HepG2 (cell line): ENCODE results near the gene FANCF. TPM values are rescaled to one million over a fixed set of nuclear protein-coding genes. Genes with fewer than 3 reads are reported as not detected.
A peak's percentile ranks its signal among the peaks of the same experiment; 100 is the strongest.

Source experiments
- ASH2L ChIP-seq: fragments of 300-600, 200-600 bp; sonication (generic); IDR thresholded peaks from 2 replicates; pipeline ENCODE4 v1.7.0; 2017; ENCODE audit warnings: low read depth, mild to moderate bottlenecking, moderate library complexity, mixed read lengths, low read length; ENCODE audit not compliant: insufficient read length
- REST ChIP-seq, 2 experiments: IDR thresholded peaks; 2 replicates each; pipeline ENCODE4 v1.6.1; 2011 to 2012; ENCODE audit warnings: low read length in 2 of 2, borderline replicate concordance in 1 of 2, low read depth in 1 of 2, mild to moderate bottlenecking in 1 of 2, moderate library complexity in 1 of 2
- TERF1 ChIP-seq: sonication (generic); formaldehyde crosslinking; IDR thresholded peaks from 2 replicates; pipeline ENCODE4 v1.8.0; 2022; ENCODE audit warnings: mild to moderate bottlenecking, missing genetic modification reagents, moderate library complexity
- ZBTB49 ChIP-seq: sonication (generic); formaldehyde crosslinking; IDR thresholded peaks from 2 replicates; pipeline ENCODE4 v1.4.0; 2020; ENCODE audit warnings: missing genetic modification reagents, borderline replicate concordance
- ZNF382 ChIP-seq: sonication (generic); formaldehyde crosslinking; IDR thresholded peaks from 2 replicates; pipeline ENCODE4 v1.5.0; 2020; ENCODE audit warnings: missing genetic modification reagents, mild to moderate bottlenecking, borderline replicate concordance
- ZNF383 ChIP-seq: sonication (generic); formaldehyde crosslinking; IDR thresholded peaks from 2 replicates; pipeline ENCODE4 v1.4.0; 2020; ENCODE audit warnings: missing genetic modification reagents, mild to moderate bottlenecking, borderline replicate concordance
- ZNF546 ChIP-seq: sonication (generic); formaldehyde crosslinking; conservative IDR thresholded peaks from 2 replicates; pipeline ENCODE4 v1.8.1; 2023; ENCODE audit warnings: mild to moderate bottlenecking, missing genetic modification reagents
- ZNF703 ChIP-seq: sonication (generic); formaldehyde crosslinking; IDR thresholded peaks from 2 replicates; pipeline ENCODE4 v1.5.1; 2020; ENCODE audit warnings: missing genetic modification reagents, mild to moderate bottlenecking, moderate library complexity, borderline replicate concordance
- ZNF816 ChIP-seq: sonication (generic); formaldehyde crosslinking; IDR thresholded peaks from 2 replicates; pipeline ENCODE4 v1.8.0; 2022; ENCODE audit warnings: missing genetic modification reagents, mild to moderate bottlenecking, borderline replicate concordance
- polyA plus RNA-seq, 8 experiments: library from polyadenylated mRNA; depleted of rRNA in 3 of 8; stranded (reverse) in 7 of 8; unstranded in 1 of 8; fragments of >200 nt; fragmentation: Illumina TruSeq in 4 of 8; extraction: Trizol in 4 of 8; gene quantifications; 2 replicates each; pipeline versions ENCODE4 v1.2.1 to v1.2.3, GENCODE V29; 2011 to 2016; ENCODE audit warnings: low read depth in 4 of 8, missing spikeins in 1 of 8, mixed read lengths in 1 of 8; ENCODE audit not compliant: insufficient read depth in 1 of 8
- total RNA-seq, 5 experiments: library from RNA; depleted of rRNA; stranded (reverse); fragments of >200 nt; fragmentation: Illumina TruSeq; extraction: Trizol; gene quantifications; 2 replicates each; pipeline ENCODE4 v1.2.3, GENCODE V29; 2016; ENCODE audit warnings: low read depth in 1 of 5
- TF ChIP-seq, protein P1 (sequence below), 2 experiments: sonication (generic) in 1 of 2; formaldehyde crosslinking in 1 of 2; IDR thresholded peaks; 2 replicates each; pipeline versions ENCODE4 v1.6.1 to v1.9.0; 2014 to 2022; ENCODE audit warnings: antibody characterized with exemption in 1 of 2, borderline replicate concordance in 1 of 2, inconsistent platforms in 1 of 2, low read depth in 1 of 2, missing genetic modification reagents in 1 of 2

Gene FANCF
- total and polyA plus RNA-seq, 2 of the 13 experiments (the other 11 are each of a cell fraction or from before 2014, with no cell fraction given): 2.5 to 9.7 TPM

- TF ChIP-seq, protein P1, sequence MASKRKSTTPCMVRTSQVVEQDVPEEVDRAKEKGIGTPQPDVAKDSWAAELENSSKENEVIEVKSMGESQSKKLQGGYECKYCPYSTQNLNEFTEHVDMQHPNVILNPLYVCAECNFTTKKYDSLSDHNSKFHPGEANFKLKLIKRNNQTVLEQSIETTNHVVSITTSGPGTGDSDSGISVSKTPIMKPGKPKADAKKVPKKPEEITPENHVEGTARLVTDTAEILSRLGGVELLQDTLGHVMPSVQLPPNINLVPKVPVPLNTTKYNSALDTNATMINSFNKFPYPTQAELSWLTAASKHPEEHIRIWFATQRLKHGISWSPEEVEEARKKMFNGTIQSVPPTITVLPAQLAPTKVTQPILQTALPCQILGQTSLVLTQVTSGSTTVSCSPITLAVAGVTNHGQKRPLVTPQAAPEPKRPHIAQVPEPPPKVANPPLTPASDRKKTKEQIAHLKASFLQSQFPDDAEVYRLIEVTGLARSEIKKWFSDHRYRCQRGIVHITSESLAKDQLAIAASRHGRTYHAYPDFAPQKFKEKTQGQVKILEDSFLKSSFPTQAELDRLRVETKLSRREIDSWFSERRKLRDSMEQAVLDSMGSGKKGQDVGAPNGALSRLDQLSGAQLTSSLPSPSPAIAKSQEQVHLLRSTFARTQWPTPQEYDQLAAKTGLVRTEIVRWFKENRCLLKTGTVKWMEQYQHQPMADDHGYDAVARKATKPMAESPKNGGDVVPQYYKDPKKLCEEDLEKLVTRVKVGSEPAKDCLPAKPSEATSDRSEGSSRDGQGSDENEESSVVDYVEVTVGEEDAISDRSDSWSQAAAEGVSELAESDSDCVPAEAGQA (IDR thresholded peaks at IDR 0.05; ENCODE audit: low read depth): peak; percentile 47; the same call in 1 of the 2 replicates
- TF ChIP-seq, protein P1 (CRISPR knock-in tag; IDR thresholded peaks at IDR 0.05; ENCODE audit: borderline replicate concordance): no peak
- peak; percentile 79; the same call in 1 of the 2 replicates for TF ChIP-seq ZNF816
- no peak for TF ChIP-seq ZBTB49 (CRISPR knock-in tag)
- TF ChIP-seq ZNF382 (CRISPR knock-in tag): no peak
- TF ChIP-seq ZNF546 (CRISPR knock-in tag): no peak
- no peak; the same call in 1 of the 2 replicates for TF ChIP-seq ZNF703 (CRISPR knock-in tag)
- TF ChIP-seq REST (IDR thresholded peaks at IDR 0.05; ENCODE audit: borderline replicate concordance in 1 of 2, low read depth in 1 of 2, low read length in 2 of 2): no peak; a peak in 1 of 4 replicates
- peak; percentile 93 for TF ChIP-seq ASH2L
- TF ChIP-seq ZNF383: no peak
- TF ChIP-seq TERF1 (CRISPR knock-in tag): no peak
These were observed at the start of gene FANCF (continued) for GRCh38 chr11:22625448-22626287.
